Left renal pelvis (tissue), 4 donors: ENCODE measurements around the gene TPPP. TPM values are rescaled to one million over a fixed set of nuclear protein-coding genes. Genes with fewer than 3 reads are reported as not detected.
"Not testable (repeated sequence)": the region's sequence is repeated elsewhere in the genome, so short reads cannot be mapped to it uniquely, and the experiment has no call there.

ENCODE experiments used
- DNase-seq, 4 donors: peaks; one replicate each; pipeline ENCODE4 v3.0.0-alpha.2; 2013; ENCODE audit warnings: low read depth in 4 of 4, low spot score in 3 of 4
- polyA plus RNA-seq, 4 donors: library from polyadenylated mRNA; unstranded; fragments of 120-200 nt; gene quantifications; one replicate each; pipeline ENCODE4 v1.2.1, GENCODE V29; 2013; ENCODE audit not compliant: insufficient read length in 4 of 4

Gene TPPP
- polyA plus RNA-seq, 4 donors = 0.93 to 4.0 (median 3.6) TPM

DNA sequence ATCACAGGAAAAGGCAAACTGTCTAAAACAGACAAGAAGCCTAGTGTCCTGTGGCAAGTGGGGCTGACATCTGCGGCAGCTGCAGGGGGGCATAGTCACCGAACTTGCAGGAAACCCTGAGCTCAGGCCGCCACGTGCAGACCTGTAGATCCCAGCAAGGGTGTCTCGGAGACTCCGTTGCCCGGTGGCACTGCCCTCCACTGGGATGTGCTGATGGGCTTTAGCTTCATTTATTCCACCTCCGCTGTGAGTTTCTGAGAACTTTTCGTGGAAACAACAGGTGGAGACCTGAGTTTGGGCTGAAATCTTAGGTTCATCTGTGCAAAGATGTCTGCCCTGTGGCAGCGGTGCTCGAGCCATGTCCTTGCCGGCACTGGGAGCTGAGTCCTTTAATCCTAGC lies 59.0 kb downstream of the TPPP start:
- DNase-seq = no peak

DNA sequence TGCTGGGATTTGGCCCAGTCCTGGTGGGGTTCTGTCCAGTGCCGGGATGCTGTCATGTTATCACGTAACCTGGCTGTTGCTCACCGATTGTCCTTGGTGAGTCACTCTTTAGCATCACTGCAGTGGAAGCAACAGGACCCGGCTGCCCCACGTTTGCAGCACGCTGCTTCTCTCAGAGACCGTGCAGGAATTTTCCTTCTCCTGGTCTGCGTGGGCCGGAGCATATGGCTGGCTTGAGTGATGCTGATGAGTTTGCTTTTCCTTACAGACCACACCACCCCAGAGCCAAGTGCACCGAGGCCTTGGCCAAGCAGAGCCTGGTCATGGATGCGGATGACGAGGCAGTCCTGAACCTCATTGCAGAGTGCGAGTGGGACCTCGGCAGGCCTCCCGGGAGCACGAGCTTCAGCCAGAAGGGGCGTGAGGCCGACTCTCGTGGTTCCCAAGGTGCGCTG lies 59.6 kb downstream of the TPPP start:
- no peak for DNase-seq

DNA sequence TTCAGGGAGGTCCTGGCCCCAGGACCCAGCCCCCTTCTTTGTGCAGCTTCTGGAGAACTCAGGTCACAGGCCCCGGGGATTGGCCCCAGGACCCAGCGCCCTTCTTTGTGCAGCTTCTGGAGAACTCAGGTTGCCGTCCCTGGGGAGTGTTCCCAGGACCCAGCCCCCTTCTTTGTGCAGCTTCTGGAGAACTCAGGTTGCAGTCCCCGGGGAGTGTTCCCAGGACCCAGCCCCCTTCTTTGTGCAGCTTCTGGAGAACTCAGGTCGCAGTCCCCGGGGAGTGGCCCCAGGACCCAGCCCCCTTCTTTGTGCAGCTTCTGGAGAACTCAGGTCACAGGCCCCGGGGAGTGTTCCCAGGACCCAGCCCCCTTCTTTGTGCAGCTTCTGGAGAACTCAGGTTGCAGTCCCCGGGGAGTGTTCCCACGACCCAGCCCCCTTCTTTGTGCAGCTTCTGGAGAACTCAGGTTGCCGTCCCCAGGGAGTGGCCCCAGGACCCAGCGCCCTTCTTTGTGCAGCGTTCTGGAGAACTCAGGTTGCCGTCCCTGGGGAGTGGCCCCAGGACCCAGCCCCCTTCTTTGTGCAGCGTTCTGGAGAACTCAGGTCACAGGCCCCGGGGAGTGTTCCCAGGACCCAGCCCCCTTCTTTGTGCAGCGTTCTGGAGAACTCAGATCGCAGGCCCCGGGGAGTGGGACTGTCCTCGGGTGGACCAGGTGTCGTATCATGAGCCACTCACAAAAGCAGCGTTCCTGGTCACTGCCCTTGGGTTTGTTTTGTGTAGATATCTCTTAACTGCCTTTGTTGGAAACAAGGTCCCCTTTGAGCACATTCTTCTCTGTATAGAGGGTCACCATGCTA lies 64.6 kb downstream of the TPPP start:
- DNase-seq = not testable (repeated sequence)

DNA sequence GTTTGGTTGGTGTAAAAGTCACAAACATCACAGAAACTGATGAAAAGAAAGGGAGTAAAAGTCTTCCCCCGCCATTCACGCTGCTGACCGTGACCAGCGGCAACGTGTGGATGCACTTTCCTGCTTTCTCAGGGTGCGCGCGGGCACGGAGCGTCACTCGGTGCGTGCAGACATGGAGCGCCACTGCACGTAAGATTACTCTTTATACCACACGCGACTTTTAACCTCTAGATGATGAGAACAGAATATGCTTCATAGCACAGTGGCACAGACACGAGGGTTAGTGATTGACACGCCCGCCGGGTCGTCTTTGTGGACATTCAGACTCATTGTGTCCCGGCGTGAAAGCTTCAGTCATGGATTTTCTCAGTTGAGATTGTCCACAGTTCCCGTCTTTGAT lies 65.3 kb downstream of the TPPP start:
- no peak for DNase-seq

DNA sequence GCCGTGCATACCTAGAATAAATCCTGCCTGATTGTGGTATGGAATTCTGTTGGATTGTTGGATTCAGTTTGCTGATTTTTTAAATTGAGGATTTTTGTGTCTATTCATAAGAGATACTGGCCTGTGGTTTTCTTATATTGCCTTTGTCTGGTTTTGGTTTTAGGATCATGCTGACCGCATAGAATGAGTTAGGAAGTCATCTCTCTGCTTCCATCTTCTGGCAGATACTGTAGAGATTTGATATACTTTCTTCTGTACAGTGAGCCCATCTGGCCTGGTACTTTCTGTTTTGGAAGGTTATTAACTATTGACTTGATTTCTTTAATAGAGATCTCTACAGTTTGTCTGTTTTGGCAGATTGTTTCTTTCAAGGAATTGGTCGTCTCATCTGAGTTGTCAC lies 66.3 kb downstream of the TPPP start:
- no peak for DNase-seq

DNA sequence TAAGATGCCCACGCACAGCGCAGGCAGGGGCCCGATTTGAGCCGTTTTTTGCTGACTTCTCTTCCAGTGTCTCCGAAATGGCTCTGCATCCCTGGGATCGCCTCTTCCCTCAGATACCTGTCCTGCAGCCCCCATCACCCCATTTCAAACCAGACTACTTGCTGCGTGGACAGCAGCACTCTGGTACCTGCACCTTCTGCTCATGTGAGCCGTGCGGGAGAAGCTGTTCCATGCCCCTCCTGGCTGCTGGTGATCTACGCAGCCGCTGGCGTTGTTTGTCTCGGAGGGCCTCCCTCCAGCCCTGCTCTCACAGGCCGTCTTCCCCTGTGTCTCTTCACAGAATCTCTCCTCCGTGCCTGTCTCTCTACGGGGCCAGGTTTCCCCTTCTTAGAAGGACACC lies 67.6 kb downstream of the TPPP start:
- no peak for DNase-seq

DNA sequence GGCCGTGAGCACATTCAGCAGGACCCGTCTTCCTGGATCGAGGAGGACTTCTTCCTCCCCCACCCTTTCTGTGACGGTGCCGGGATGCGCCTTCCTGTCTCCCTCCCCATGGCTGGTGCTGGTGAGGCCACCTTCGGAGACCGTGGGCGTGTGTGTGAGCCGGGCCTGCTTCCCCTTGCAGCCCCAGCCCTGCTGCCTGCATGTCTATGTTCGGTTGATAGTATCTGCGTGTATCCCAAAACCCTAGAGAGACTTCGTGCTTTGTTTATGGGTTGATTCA lies 68.3 kb downstream of the TPPP start:
- no peak for DNase-seq

DNA sequence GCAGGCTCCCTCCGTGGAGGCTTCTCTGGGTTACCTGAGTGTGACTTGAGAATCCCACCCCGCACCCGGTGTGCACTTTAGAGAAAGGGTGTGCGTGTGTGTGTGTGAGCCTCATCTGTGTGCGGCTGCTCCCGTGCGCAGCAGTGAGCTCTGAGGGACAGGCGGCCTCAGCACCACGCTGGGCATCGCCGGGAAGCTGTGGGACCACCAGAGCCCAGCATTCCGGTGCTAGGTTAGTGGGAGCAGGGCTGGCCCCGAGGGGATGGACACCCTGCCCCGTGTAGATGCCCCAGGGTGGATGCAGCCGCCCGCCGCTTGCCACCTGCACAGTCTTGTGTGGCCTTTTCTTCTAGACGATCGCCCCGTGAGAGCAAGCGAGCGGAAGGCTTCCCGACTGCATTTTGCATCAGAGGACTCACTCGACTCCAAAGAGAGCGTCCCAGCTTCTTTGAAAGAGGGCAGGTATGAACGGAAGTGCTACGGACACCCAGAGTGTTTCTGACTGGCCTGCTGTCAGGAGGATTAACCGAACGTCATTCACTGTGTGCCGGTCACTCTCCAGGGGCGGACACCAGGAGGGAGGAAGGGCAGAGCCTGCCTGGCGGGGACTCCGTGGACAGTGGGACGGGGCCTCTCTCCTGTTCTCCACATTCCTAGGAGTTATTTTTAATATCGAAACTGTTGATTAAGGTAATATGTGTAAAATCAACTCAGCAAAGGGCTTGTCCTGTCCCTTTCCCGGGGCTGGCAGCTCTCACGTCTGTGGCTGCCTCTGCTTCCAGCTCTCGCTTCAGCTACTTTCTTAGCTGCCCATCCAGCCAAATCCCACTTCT lies 68.8 kb downstream of the TPPP start:
- no peak for DNase-seq

DNA sequence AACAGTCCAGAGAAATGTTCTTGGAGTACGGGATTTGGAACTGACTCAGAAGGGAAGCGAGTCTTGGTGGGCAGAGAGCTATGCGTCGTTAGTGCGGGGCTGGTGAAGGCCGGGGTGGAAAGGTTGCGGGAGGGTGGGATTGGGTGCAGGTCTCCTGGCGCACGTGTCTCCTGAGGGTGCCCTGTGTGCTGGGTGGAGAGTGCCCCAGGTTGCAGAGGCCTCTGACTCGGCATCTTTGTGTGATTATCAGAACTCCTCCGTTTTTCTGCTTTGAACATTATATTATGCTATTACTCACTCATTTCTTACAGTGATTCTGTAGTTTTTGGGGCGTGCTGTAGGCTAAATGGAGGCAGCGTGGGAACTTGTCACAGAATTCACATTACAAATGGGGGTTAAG lies 69.6 kb downstream of the TPPP start:
- no peak for DNase-seq

DNA sequence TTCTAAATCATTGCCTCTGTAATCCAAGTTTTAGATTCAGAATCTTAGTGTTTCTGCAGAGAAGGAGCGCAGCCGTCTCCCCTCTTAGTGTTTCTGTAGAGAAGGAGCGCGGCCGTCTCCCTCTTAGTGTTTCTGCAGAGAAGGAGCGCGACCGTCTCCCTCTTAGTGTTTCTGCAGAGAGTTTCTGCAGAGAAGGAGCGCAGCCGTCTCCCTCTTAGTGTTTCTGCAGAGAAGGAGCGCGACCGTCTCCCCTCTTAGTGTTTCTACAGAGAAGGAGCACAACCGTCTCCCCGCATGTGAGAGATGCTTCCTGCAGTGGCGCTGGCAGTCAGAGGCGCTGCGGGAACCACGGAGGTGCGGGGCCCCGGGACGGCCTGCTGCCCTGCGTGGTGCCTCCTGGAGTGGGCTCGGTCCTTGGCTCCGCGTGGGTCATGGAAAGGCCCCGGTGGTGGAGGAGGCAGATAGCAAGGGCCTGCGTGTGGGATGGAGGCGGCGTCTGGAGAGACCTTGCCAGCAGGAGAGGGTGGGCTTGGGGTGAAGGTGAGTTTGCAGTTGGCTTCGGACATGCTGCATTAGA lies 70.1 kb downstream of the TPPP start:
- DNase-seq = no peak

DNA sequence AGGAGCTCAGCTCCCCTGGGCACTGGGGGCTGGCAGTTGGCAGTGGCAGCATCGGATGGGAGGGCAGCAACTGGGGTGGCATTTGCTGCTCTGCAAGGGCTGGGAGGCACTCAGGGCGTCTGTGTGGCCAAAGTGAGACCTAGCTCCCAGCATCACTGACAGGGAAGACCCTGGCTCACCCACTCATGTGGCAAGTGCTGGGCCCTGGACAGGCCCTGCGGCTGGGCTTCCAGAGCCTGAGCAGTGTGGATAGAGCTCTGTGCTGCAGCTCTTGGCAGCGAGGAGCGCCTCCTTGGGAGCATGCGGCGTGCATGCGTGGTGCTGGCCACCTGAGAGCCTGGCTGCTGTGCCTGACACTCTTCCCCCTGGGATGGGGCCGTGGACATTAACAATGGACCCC lies 70.8 kb downstream of the TPPP start:
- DNase-seq = no peak

DNA sequence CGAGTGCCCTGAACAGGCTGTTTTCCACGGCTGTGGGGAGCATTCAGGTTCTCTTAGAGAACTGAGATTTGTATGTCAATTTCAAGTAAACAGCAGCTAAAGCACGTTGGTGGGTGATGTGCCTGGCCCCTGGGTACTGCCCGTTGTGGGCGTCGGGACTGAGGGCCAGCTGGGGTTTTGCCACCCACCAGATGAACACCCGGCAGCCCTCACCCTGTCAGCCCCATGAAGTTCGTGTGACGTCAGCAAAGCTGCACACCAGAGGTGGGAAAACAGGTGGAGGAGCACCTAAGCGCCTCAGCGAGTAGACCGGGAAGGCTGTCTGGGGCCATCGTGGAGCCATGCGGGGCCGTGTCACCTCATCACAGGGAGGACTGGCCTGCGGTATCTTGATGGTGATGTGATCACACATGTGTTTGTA lies 71.8 kb downstream of the TPPP start:
- no peak for DNase-seq

DNA sequence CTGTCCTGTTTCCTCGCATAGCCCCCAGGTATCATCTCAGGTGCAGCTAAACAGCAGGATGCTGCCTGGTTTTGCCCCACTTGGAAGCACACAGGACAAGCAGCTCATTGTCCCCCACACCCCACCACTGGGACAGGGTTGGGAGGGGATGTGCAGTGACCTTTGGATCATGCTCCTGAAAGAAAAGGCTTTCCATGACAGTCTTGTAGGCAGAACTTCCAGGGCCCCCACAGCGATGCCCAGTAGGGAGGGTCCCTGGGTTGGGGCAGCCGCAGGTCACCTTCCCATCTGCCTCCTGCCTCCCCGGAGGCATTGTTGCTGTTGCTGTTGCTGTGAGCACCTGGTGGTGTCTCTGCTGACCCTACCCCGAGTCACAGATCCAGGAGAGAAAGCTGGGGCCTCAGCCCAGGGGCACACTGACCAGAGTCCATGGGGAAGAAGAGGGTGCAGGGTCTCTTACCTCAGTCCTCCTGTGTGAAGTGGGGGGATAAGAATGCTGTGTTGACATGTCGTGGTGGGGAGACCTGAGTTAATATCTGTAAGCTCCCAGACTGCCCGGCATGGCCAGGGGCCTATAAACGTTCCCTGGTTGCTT lies 72.5 kb downstream of the TPPP start:
- no peak for DNase-seq

DNA sequence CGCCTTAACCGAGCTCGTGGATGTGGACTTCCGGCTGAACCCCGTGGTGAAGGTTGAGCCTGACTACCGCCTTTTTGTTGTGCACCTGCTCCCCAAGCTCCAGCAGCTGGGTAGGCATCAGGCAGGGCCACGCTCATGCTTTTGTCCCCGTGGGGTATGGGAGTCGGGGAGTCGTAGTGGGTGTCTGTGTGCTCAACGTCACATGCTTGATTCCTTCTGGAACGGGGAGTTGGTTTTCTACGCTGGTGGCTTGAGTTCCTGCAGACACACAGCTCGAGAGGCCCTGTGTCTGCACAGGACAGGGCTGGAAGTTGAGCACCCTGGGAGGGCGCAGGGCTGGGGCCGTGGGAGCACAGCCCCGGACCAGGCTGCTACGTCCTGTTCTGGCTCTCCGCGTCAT lies 73.0 kb downstream of the TPPP start:
- DNase-seq = no peak

DNA sequence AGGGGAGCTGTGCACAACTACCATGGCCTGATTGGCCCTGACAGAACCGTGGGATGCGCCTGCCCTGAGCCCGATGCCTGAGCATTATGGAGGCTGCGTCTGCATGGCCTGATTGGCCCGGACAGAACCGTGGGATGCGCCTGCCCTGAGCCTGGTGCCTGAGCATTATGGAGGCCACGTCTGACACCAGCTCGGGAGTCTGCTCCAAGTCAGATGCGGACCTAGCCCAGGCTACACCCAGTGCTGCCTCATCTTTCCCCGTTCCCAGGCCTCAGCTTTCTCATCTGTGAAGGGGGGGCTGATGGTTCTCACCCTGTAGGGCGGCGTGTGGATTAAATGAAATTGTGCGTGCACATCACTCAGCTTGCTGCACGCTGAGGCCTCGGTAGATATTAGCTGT lies 73.7 kb downstream of the TPPP start:
- DNase-seq = no peak

DNA sequence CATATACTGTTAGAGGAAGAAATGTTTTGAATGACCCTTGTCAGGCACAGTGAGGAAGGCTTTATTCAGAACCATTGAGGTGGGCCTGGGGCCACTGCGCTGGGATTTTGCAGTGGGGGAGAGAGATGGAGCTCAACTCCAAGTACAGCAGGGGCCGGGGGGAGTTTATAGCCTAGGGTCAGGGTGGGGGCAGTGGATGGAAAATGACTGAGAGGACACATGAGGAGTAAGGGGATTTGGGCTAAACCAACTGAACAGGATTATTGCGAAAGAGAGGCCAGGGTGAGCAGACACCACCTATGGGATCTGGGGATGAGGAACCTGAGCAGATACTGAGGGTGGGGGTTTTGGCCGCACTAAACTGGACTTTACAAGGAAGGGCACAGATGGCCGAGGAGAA lies 74.7 kb downstream of the TPPP start:
- DNase-seq = no peak

DNA sequence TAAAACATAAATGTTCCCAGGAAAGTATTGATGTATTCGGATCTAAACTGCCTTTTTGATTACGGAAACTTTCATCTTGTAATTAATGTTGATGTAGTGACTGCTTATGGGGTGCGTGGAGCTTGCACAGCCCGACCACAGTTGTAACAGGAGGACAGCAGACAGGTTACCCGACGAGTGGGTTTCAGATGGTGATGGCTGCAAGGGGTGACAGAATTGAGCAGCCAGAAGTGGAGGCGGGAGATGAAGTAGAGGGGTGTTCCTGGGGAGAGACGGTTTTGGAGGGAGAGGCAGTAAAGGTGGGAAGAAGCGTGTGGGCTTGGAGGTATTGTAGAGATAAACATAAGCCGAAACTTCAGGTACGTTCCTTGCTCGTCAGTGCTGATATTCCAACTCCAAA lies 75.3 kb downstream of the TPPP start:
- no peak for DNase-seq

DNA sequence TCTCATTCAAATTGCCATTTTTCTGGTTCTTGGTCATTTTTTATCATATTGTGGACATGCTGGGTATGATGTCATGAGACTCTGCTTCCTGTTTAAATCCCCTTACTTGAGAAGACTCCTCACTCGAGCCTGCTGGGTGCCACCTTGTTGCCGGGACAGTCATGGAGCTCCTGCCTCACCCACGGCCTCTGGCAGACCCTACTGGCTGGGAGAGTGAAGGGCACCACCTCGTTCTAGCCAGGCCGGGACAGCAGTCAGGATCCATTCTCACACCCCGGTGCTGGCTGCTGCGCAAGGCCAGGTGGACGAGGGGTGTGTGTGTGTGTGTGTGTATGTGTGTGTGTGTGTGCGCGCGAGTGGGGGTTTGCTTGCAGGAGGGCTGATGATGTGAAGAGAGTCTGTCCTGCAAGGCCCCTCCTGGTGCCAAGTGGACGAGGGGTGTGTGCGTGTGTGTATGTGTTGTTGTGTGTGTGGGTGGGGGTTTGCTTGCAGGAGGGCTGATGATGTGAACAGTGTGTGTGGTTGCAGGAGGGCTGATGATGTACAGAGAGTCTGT lies 76.6 kb downstream of the TPPP start:
- DNase-seq = no peak

DNA sequence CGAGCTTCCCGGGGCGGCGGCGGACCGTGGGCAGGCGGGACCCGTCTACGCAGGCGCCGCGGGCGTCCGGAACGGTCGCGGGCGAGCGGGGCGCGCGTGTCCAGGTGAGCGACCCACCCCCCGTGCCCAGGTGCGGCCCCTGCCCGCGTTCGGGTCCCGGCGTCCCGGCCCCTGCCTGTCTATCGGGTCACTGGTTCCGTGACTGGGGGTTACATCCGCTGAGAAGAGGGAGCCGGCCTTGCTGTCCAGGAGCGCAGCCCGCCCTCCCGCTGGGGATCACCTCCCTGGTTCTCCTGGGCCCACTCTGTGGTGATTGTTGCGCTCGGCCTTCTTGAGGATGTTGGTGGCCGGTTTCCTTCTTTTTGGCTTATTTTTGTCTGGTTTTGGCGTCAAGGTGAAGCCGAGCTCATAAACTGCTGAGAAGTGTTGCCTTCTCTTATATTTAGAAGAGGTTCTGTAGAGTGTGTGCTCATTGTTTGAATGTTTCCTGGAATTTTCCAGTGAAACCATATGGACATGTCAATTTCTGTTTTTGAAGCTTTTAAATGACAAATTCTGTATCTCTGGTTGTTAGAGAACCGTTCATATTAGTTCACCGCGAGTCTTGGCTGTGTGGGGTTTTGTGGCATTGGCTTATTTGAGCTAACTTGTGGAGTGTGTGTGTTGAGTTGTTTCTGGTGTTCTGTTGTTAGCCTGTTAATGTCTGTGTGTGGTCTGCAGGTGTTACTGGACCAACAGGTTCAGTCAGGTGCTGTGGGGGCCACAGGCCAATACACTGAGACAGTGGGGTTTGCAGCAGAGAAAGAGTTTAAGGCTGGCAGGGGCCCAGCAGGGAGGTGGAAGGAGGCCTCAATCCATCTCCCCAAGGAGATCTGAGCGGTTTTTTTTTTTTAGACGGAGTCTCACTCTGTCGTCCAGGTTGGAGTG lies 80.4 kb downstream of the TPPP start:
- no peak for DNase-seq
